22Rv1 (cell line): Measurements from ENCODE around the gene KCTD2.
"Not testable (repeated sequence)": the region's sequence is repeated elsewhere in the genome, so short reads cannot be mapped to it uniquely, and the experiment has no call there.

Experiments
- H3K27ac ChIP-seq: fragments of 450-650 bp; 2 replicates; pipeline ENCODE4 v1.5.1; 2017
- CTCF ChIP-seq: fragments of 450-650 bp; IDR thresholded peaks from 2 replicates; pipeline ENCODE4 v1.5.1; 2017; ENCODE audit warnings: mild to moderate bottlenecking
- ZFX ChIP-seq: fragments of 450-650 bp; IDR thresholded peaks from 2 replicates; pipeline ENCODE4 v1.6.1; 2017; ENCODE audit warnings: antibody characterized with exemption, borderline replicate concordance

Gene KCTD2

GRCh38 chr17:75034236-75034908 is 12.7 kb upstream of the KCTD2 start:
- peak overlapping the region; percentile 96 for H3K27ac ChIP-seq
- TF ChIP-seq ZFX = no peak

GRCh38 chr17:75036643-75037268 is 10.3 kb upstream of the KCTD2 start:
- no peak for TF ChIP-seq ZFX
- TF ChIP-seq CTCF = no peak
- peak overlapping the region; percentile 96 for H3K27ac ChIP-seq

DNA sequence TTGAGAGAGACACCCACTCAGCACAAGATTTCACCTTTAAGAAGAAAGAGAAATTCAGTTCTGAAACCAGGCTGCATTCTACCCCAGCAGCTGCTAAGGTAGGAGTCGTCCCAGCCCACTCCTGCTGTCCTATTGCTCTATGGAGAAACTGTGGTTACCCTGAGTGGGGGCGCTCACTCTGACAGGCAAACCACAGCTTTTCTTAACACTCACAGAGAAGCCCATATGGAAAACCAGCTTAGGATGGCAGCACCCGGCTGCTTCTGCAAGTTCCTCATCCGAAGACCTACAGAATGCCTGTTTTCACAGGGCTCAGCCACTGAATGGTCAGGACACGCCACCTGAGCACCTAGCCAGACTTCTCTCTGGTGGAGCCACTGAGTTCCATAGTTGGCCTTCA is 7.8 kb upstream of the KCTD2 start:
- no peak overlapping the region for H3K27ac ChIP-seq
- no peak for TF ChIP-seq CTCF
- TF ChIP-seq ZFX = no peak

DNA sequence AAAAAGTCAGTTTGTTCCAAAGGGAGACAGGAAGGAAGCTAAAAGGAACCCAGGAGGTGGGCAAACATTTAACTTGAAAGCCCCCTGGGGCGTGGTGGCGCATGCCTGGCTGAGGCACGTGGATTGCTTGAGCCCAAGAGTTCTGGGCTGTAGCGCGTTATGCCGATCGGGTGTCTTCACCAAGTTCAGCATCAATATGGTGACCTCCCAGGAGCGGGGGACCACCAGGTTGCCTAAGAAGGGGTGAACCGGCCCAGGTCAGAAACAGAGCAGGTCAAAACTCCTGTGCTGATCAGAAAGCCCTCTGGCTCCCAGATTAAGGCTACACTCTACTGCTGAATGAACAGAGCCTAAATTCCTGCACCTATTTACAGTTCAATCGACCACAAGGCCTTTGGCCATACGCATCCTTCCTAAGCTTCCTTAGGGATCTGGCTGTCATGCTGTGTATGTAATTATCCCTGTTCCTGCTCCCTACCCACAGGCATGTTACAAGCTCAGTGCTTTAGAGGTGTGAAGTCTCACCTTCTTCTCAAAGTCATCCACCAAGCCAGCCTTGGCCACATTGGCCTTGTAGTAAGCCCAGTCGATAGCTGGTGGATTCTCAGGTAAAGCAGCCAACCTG is 5.3 kb upstream of the KCTD2 start:
- no peak overlapping the region for H3K27ac ChIP-seq
- no peak for TF ChIP-seq CTCF
- TF ChIP-seq ZFX = no peak

- H3K27ac ChIP-seq = not testable (repeated sequence)
Observed at GRCh38 chr17:75043789-75044188, 3.2 kb upstream of the KCTD2 start.

DNA sequence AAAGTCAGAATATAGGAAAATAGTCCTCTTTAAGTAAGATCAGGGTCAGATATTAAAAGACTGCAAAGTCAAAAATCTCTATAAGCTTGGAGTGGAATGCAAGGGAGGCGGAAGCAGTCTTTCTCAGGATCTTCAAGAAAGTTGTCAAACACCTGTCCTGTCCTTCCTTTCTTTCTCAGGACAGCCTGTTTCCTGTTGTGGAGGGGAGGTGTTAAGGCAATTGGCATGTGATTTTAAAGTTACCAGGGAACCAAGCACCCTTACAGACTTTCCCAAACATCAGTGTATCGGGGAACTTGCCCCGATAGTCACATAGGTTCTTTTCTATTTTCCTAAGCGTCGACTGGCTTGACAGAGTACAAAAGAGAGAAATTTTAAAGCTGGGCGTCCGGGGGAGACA is 2.3 kb upstream of the KCTD2 start:
- TF ChIP-seq CTCF = no peak
- no peak for TF ChIP-seq ZFX
- no peak overlapping the region for H3K27ac ChIP-seq

GRCh38 chr17:75045946-75046406 is 1.0 kb upstream of the KCTD2 start:
- peak overlapping the region; percentile 85 for H3K27ac ChIP-seq

- peak overlapping the region; percentile 85 for H3K27ac ChIP-seq
- TF ChIP-seq ZFX (no peak), CTCF (no peak)
Observed at GRCh38 chr17:75047398-75048098, 523 bp downstream of the KCTD2 start.
